Tibial nerve (tissue), 4 donors: ENCODE results near the gene LPIN3. TPM values are rescaled to one million over a fixed set of nuclear protein-coding genes. Genes with fewer than 3 reads are reported as not detected.
A peak's percentile ranks its signal among the peaks of the same experiment; 100 is the strongest.
"Not testable (repeated sequence)": the region's sequence is repeated elsewhere in the genome, so short reads cannot be mapped to it uniquely, and the experiment has no call there.

Source experiments
- DNase-seq, 2 donors: peaks; one replicate each; pipeline ENCODE4 v3.0.0-alpha.2; 2019; ENCODE audit warnings: low spot score in 2 of 2
- H3K27ac ChIP-seq, 4 donors: fragments of 200-600 bp; sonication (generic) in 3 of 4; one replicate each; pipeline ENCODE4 v1.5.1; 2017 to 2019; ENCODE audit warnings: mild to moderate bottlenecking in 1 of 4
- H3K27me3 ChIP-seq, 2 donors: fragments of 200-600 bp; sonication (generic) in 1 of 2; one replicate each; pipeline versions ENCODE4 v1.5.1 to v1.6.0; 2017 to 2019
- H3K36me3 ChIP-seq, 3 donors: fragments of 200-600 bp; sonication (generic); one replicate each; pipeline ENCODE4 v1.5.1; 2018 to 2019
- H3K4me1 ChIP-seq, 4 donors: fragments of 200-600 bp; sonication (generic) in 3 of 4; one replicate each; pipeline ENCODE4 v1.5.1; 2017 to 2019
- H3K4me3 ChIP-seq, 4 donors: fragments of 200-600 bp; sonication (generic) in 3 of 4; one replicate each; pipeline ENCODE4 v1.5.1; 2017 to 2019; ENCODE audit warnings: mild to moderate bottlenecking in 1 of 4, moderate library complexity in 1 of 4
- H3K9me3 ChIP-seq, 4 donors: fragments of 200-600 bp; sonication (generic) in 3 of 4; one replicate each; pipeline ENCODE4 v1.5.1; 2017 to 2019
- CTCF ChIP-seq, 5 experiments: fragments of 200-600 bp in 3 of 5; fragments of 450-650 bp in 2 of 5; sonication (generic) in 3 of 5; IDR thresholded peaks; one replicate each; pipeline ENCODE4 v1.5.1; 2016 to 2019; ENCODE audit warnings: antibody characterized with exemption in 5 of 5, mild to moderate bottlenecking in 3 of 5, moderate library complexity in 2 of 5
- EP300 ChIP-seq, 2 donors: sonication (generic); formaldehyde crosslinking; IDR thresholded peaks; one replicate each; pipeline ENCODE4 v1.6.1; 2017; ENCODE audit warnings: antibody characterized with exemption in 2 of 2, mild to moderate bottlenecking in 1 of 2
- POLR2A ChIP-seq, 2 donors: fragments of 450-650 bp; IDR thresholded peaks; one replicate each; pipeline ENCODE4 v1.6.1; 2017; ENCODE audit warnings: antibody characterized with exemption in 2 of 2, mild to moderate bottlenecking in 2 of 2, moderate library complexity in 2 of 2
- WGBS, 2 donors: methylation state at CpG; one replicate each; pipeline ENCODE4 v1.1.5; 2018; 5-methylcytosine and 5-hydroxymethylcytosine counted together
- total RNA-seq, 4 donors: library from RNA; depleted of rRNA; stranded (reverse); fragments of >200 nt; gene quantifications; one replicate each; pipeline ENCODE4 v1.1.0, GENCODE V29; 2016

LPIN3 gene
- total RNA-seq, 4 donors from 2014 or later, result 24.5 to 64.8 (median 36.5) TPM

- Histone ChIP-seq H3K9me3 (no peaks in the 10 kb centered on the region), H3K4me1 (peaks cover 0 to 24% (median 15%) of the 10 kb centered on the region in 4 donors), H3K4me3 (no peak overlapping the region), H3K36me3 (no peaks in the 10 kb centered on the region), H3K27ac (peak overlapping the region in 3 of 4 donors; percentile 27 to 67 (median 59)), H3K27me3 (no peaks in the 10 kb centered on the region)
- TF ChIP-seq EP300 (IDR thresholded peaks at IDR 0.05) (no peak), CTCF (IDR thresholded peaks at IDR 0.05) (no peak), POLR2A (IDR thresholded peaks at IDR 0.05) (no peak)
- DNase-seq, result no peak
- 6 to 17% methylated on average over 1 of the region's 1 CpG for WGBS, 2 donors
Measured at GRCh38 chr20:41308290-41308711, 32.3 kb upstream of the LPIN3 start.

DNA sequence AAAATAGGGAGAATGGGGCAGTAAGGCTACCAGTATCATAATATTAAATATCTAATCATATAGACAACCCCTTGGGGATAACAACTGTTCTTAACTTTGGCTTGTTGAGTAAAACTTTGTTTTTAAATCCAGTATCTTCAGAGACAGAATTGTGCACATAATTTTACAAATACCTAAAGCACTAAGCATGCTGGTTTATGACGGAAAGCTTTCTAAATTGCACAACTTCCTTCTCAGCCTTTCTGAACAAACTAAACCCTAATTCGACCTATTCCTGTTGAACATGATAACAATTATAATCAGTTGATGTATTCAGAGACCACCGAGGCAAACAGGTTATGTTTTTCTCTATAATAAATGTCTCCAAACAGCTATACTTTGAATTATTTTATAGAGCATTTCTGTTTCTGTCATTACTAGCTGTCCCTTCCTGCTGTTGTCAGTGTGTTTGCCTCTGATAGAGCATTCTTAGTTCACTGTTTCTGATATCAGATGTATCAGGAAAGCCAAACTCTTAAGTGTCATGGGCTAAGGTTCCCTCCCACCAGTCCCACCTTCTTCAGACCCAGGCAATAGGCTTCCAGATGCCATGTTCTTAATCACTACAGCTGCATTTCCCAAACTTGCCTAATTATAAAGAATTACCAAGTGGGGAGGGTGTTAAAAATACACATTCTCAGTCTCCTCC, 31.8 kb upstream of the LPIN3 start:
- Histone ChIP-seq H3K36me3 (no peaks in the 10 kb centered on the region), H3K27me3 (no peaks in the 10 kb centered on the region), H3K27ac (peak overlapping the region in 3 of 4 donors; percentile 27 to 76 (median 59)), H3K4me3 (no peak overlapping the region), H3K9me3 (no peaks in the 10 kb centered on the region), H3K4me1 (peaks cover 0 to 25% (median 15%) of the 10 kb centered on the region in 4 donors)
- 45 to 55% methylated on average over 3 of the region's 3 CpGs for WGBS, 2 donors
- DNase-seq, result no peak
- no peak for TF ChIP-seq CTCF (IDR thresholded peaks at IDR 0.05)
- TF ChIP-seq EP300 (IDR thresholded peaks at IDR 0.05), result no peak
- TF ChIP-seq POLR2A (IDR thresholded peaks at IDR 0.05), result no peak

GRCh38 chr20:41309817-41310216, 30.8 kb upstream of the LPIN3 start:
- WGBS, 2 donors, result 66 to 70% methylated on average over 2 of the region's 2 CpGs
- H3K4me1 ChIP-seq, result peaks cover 0 to 34% (median 16%) of the 10 kb centered on the region in 4 donors

DNA sequence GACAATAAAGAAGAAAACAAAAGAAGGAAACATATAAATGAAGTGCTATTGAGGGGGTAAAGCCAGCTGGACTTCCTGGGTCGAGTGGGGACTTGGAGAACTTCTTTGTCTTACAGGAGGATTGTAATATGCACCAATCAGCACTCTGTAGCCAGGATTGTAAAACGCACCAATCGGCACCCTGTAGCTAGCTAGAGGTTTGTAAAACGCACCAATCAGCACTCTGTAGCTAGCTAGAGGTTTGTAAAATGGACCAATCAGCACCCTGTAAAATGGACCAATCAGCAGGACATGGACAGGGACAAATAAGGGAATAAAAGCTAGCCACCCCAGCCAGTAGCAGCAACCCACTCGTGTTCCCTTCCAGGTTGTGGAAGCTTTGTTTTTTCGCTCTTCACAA, 28.6 kb upstream of the LPIN3 start:
- H3K27me3 ChIP-seq, H3K27ac ChIP-seq, H3K4me3 ChIP-seq, H3K9me3 ChIP-seq, H3K36me3 ChIP-seq, DNase-seq: not testable (repeated sequence)
- WGBS, 2 donors, result 90 to 91% methylated on average over 6 of the region's 6 CpGs
- peaks cover 0 to 53% (median 23%) of the 10 kb centered on the region in 4 donors for H3K4me1 ChIP-seq

More at GRCh38 chr20:41309817-41310216, 30.8 kb upstream of the LPIN3 start:
- no peak for DNase-seq
- H3K27me3 ChIP-seq, result no peaks in the 10 kb centered on the region
- no peak for TF ChIP-seq POLR2A (IDR thresholded peaks at IDR 0.05)
- TF ChIP-seq EP300 (IDR thresholded peaks at IDR 0.05), result no peak
- no peak for TF ChIP-seq CTCF (IDR thresholded peaks at IDR 0.05)
- no peaks in the 10 kb centered on the region for H3K9me3 ChIP-seq
- H3K4me3 ChIP-seq, result no peak overlapping the region
- peak overlapping the region in 2 of 4 donors; percentile 59 to 76 for H3K27ac ChIP-seq
- H3K36me3 ChIP-seq, result no peaks in the 10 kb centered on the region

GRCh38 chr20:41314386-41314785, 26.2 kb upstream of the LPIN3 start:
- Histone ChIP-seq H3K4me3 (no peak overlapping the region), H3K4me1 (peaks cover 0 to 45% (median 12%) of the 10 kb centered on the region in 4 donors), H3K27me3 (no peaks in the 10 kb centered on the region), H3K9me3 (no peaks in the 10 kb centered on the region), H3K36me3 (no peaks in the 10 kb centered on the region), H3K27ac (peak overlapping the region in 2 of 4 donors; percentile 87 to 95)
- no peak for DNase-seq
- TF ChIP-seq POLR2A (IDR thresholded peaks at IDR 0.05) (no peak), EP300 (IDR thresholded peaks at IDR 0.05) (no peak), CTCF (IDR thresholded peaks at IDR 0.05) (no peak)
- 59 to 60% methylated on average over 2 of the region's 2 CpGs for WGBS, 2 donors
